ENCODE measurements around the gene TEX264.

DNA sequence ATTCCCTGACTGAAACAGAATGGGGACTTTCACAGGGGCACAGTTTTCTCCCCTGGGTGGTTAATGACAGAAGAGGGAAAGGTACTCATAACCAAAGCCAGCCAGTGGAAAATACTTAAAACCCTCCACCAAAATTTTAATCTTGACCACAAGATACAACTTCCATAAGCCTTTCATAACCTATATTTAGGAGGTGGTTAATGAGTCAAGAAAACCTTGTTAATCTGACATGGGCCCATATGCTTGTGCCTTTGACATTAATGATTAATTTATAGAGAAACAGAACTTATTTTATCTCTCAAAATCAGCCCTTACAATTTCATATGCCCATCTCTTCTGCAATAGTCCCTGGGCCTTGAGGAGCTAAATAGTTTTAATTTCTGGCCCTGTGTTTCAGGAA is 76.8 kb downstream of the TEX264 start:
- TF ChIP-seq, protein P1, sequence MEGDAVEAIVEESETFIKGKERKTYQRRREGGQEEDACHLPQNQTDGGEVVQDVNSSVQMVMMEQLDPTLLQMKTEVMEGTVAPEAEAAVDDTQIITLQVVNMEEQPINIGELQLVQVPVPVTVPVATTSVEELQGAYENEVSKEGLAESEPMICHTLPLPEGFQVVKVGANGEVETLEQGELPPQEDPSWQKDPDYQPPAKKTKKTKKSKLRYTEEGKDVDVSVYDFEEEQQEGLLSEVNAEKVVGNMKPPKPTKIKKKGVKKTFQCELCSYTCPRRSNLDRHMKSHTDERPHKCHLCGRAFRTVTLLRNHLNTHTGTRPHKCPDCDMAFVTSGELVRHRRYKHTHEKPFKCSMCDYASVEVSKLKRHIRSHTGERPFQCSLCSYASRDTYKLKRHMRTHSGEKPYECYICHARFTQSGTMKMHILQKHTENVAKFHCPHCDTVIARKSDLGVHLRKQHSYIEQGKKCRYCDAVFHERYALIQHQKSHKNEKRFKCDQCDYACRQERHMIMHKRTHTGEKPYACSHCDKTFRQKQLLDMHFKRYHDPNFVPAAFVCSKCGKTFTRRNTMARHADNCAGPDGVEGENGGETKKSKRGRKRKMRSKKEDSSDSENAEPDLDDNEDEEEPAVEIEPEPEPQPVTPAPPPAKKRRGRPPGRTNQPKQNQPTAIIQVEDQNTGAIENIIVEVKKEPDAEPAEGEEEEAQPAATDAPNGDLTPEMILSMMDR (conservative IDR thresholded peaks at IDR 0.05; ENCODE audit: low read length), result no peak
- TF ChIP-seq EZH2phosphoT487 (IDR thresholded peaks at IDR 0.05; ENCODE audit: borderline replicate concordance, low read depth, low read length), result no peak
